ENCODE data around the gene MINDY4.

MINDY4 gene

GRCh38 chr7:30775992-30776391 is 4.8 kb downstream of the MINDY4 start:
- DNase-seq (ENCODE audit: low spot score): no peak

- no peak for DNase-seq (ENCODE audit: low spot score)
Measured at GRCh38 chr7:30776971-30777370, 5.8 kb downstream of the MINDY4 start.

GRCh38 chr7:30778255-30779025 is 7.2 kb downstream of the MINDY4 start:
- DNase-seq (ENCODE audit: low spot score): no peak

GRCh38 chr7:30779574-30779973 is 8.4 kb downstream of the MINDY4 start:
- no peak for DNase-seq (ENCODE audit: low spot score)

GRCh38 chr7:30780941-30781340 is 9.7 kb downstream of the MINDY4 start:
- no peak for DNase-seq (ENCODE audit: low spot score)

- no peak for DNase-seq (ENCODE audit: low spot score)
Measured at GRCh38 chr7:30782690-30783089, 11.5 kb downstream of the MINDY4 start.

- no peak for DNase-seq (ENCODE audit: low spot score)
Measured at GRCh38 chr7:30785786-30786185, 14.6 kb downstream of the MINDY4 start.

GRCh38 chr7:30787486-30787885 is 16.3 kb downstream of the MINDY4 start:
- DNase-seq (ENCODE audit: low spot score): no peak

GRCh38 chr7:30788640-30789333 is 17.6 kb downstream of the MINDY4 start:
- DNase-seq (ENCODE audit: low spot score): no peak

- DNase-seq (ENCODE audit: low spot score): no peak
Measured at GRCh38 chr7:30789334-30789711, 18.1 kb downstream of the MINDY4 start.

GRCh38 chr7:30790356-30790755 is 19.1 kb downstream of the MINDY4 start:
- DNase-seq (ENCODE audit: low spot score): no peak

- no peak for DNase-seq (ENCODE audit: low spot score)
Measured at GRCh38 chr7:30791114-30791513, 19.9 kb downstream of the MINDY4 start.

GRCh38 chr7:30795161-30795948 is 24.1 kb downstream of the MINDY4 start:
- no peak for DNase-seq (ENCODE audit: low spot score)

GRCh38 chr7:30796105-30796869 is 25.1 kb downstream of the MINDY4 start:
- DNase-seq (ENCODE audit: low spot score): no peak

- DNase-seq (ENCODE audit: low spot score): no peak
Measured at GRCh38 chr7:30797176-30798040, 26.2 kb downstream of the MINDY4 start.

GRCh38 chr7:30799206-30799975 is 28.2 kb downstream of the MINDY4 start:
- no peak for DNase-seq (ENCODE audit: low spot score)

GRCh38 chr7:30799976-30800661 is 28.9 kb downstream of the MINDY4 start:
- DNase-seq (ENCODE audit: low spot score): no peak

- peak; percentile 76 for DNase-seq (ENCODE audit: low spot score)
Measured at GRCh38 chr7:30800785-30801252, 29.6 kb downstream of the MINDY4 start.

GRCh38 chr7:30802812-30803211 is 31.6 kb downstream of the MINDY4 start:
- no peak for DNase-seq (ENCODE audit: low spot score)
